ENCODE measurements around the gene PHF2.

PHF2 gene

GRCh38 chr9:93586290-93587057 is 10.1 kb downstream of the PHF2 start:
- Histone ChIP-seq H3K27ac (ENCODE audit: insufficient read depth, low read depth, low read length, poor library complexity, severe bottlenecking) (no peak overlapping the region), H3K36me3 (ENCODE audit: control insufficient read depth, insufficient read depth, low read length) (no peaks in the 10 kb centered on the region), H3K9me3 (ENCODE audit: control insufficient read depth, low read length) (no peaks in the 10 kb centered on the region), H3K27me3 (ENCODE audit: control insufficient read depth, insufficient read depth, low read length, poor library complexity, severe bottlenecking) (no peaks in the 10 kb centered on the region), H3K4me1 (ENCODE audit: control insufficient read depth, insufficient read depth, low read length) (peaks cover 13% of the 10 kb centered on the region), H3K4me3 (ENCODE audit: insufficient read depth, low read depth, low read length) (no peak overlapping the region)
- 91 to 93% methylated on average over 13 of the region's 13 CpGs for WGBS, 2 experiments

GRCh38 chr9:93587284-93587650 is 10.9 kb downstream of the PHF2 start:
- Histone ChIP-seq H3K27ac (ENCODE audit: insufficient read depth, low read depth, low read length, poor library complexity, severe bottlenecking) (no peak overlapping the region), H3K9me3 (ENCODE audit: control insufficient read depth, low read length) (no peaks in the 10 kb centered on the region)
- 95% methylated on average over 7 of the region's 7 CpGs for WGBS, 2 experiments

GRCh38 chr9:93587651-93588347 is 11.4 kb downstream of the PHF2 start:
- WGBS, 2 experiments: 92 to 93% methylated on average over 11 of the region's 11 CpGs
- Histone ChIP-seq H3K4me3 (ENCODE audit: insufficient read depth, low read depth, low read length) (no peak overlapping the region), H3K9me3 (ENCODE audit: control insufficient read depth, low read length) (no peaks in the 10 kb centered on the region), H3K27me3 (ENCODE audit: control insufficient read depth, insufficient read depth, low read length, poor library complexity, severe bottlenecking) (no peaks in the 10 kb centered on the region), H3K36me3 (ENCODE audit: control insufficient read depth, insufficient read depth, low read length) (no peaks in the 10 kb centered on the region), H3K4me1 (ENCODE audit: control insufficient read depth, insufficient read depth, low read length) (peaks cover 13% of the 10 kb centered on the region), H3K27ac (ENCODE audit: insufficient read depth, low read depth, low read length, poor library complexity, severe bottlenecking) (no peak overlapping the region)

More at GRCh38 chr9:93587284-93587650, 10.9 kb downstream of the PHF2 start:
- no peaks in the 10 kb centered on the region for H3K27me3 ChIP-seq (ENCODE audit: control insufficient read depth, insufficient read depth, low read length, poor library complexity, severe bottlenecking)
- no peak overlapping the region for H3K4me3 ChIP-seq (ENCODE audit: insufficient read depth, low read depth, low read length)
- no peaks in the 10 kb centered on the region for H3K36me3 ChIP-seq (ENCODE audit: control insufficient read depth, insufficient read depth, low read length)
- peaks cover 13% of the 10 kb centered on the region for H3K4me1 ChIP-seq (ENCODE audit: control insufficient read depth, insufficient read depth, low read length)

GRCh38 chr9:93588641-93589609 is 12.5 kb downstream of the PHF2 start:
- H3K4me1 ChIP-seq (ENCODE audit: control insufficient read depth, insufficient read depth, low read length): peaks cover 14% of the 10 kb centered on the region
- H3K9me3 ChIP-seq (ENCODE audit: control insufficient read depth, low read length): no peaks in the 10 kb centered on the region
- 87 to 88% methylated on average over 12 of the region's 12 CpGs for WGBS, 2 experiments
- H3K27ac ChIP-seq (ENCODE audit: insufficient read depth, low read depth, low read length, poor library complexity, severe bottlenecking): no peak overlapping the region
- H3K27me3 ChIP-seq (ENCODE audit: control insufficient read depth, insufficient read depth, low read length, poor library complexity, severe bottlenecking): no peaks in the 10 kb centered on the region
- H3K4me3 ChIP-seq (ENCODE audit: insufficient read depth, low read depth, low read length): no peak overlapping the region
- no peaks in the 10 kb centered on the region for H3K36me3 ChIP-seq (ENCODE audit: control insufficient read depth, insufficient read depth, low read length)

- Histone ChIP-seq H3K27ac (ENCODE audit: insufficient read depth, low read depth, low read length, poor library complexity, severe bottlenecking) (no peak overlapping the region), H3K9me3 (ENCODE audit: control insufficient read depth, low read length) (no peaks in the 10 kb centered on the region), H3K27me3 (ENCODE audit: control insufficient read depth, insufficient read depth, low read length, poor library complexity, severe bottlenecking) (no peaks in the 10 kb centered on the region), H3K4me1 (ENCODE audit: control insufficient read depth, insufficient read depth, low read length) (peaks cover 19% of the 10 kb centered on the region), H3K4me3 (ENCODE audit: insufficient read depth, low read depth, low read length) (no peak overlapping the region), H3K36me3 (ENCODE audit: control insufficient read depth, insufficient read depth, low read length) (no peaks in the 10 kb centered on the region)
- WGBS, 2 experiments: 65 to 67% methylated on average over 8 of the region's 8 CpGs
These were observed 13.3 kb downstream of the PHF2 start for GRCh38 chr9:93589688-93590087.

- Histone ChIP-seq H3K9me3 (ENCODE audit: control insufficient read depth, low read length) (no peaks in the 10 kb centered on the region), H3K27me3 (ENCODE audit: control insufficient read depth, insufficient read depth, low read length, poor library complexity, severe bottlenecking) (no peaks in the 10 kb centered on the region), H3K4me3 (ENCODE audit: insufficient read depth, low read depth, low read length) (no peak overlapping the region), H3K4me1 (ENCODE audit: control insufficient read depth, insufficient read depth, low read length) (peaks cover 19% of the 10 kb centered on the region), H3K36me3 (ENCODE audit: control insufficient read depth, insufficient read depth, low read length) (no peaks in the 10 kb centered on the region), H3K27ac (ENCODE audit: insufficient read depth, low read depth, low read length, poor library complexity, severe bottlenecking) (no peak overlapping the region)
- WGBS, 2 experiments: 79 to 80% methylated on average over 8 of the region's 8 CpGs
These were observed 14.3 kb downstream of the PHF2 start for GRCh38 chr9:93590609-93591234.

- no peaks in the 10 kb centered on the region for H3K27me3 ChIP-seq (ENCODE audit: control insufficient read depth, insufficient read depth, low read length, poor library complexity, severe bottlenecking)
These were observed 15.1 kb downstream of the PHF2 start for GRCh38 chr9:93591301-93592007.

GRCh38 chr9:93592008-93592642 is 15.7 kb downstream of the PHF2 start:
- WGBS, 2 experiments: 89 to 92% methylated on average over 8 of the region's 8 CpGs
- Histone ChIP-seq H3K4me3 (ENCODE audit: insufficient read depth, low read depth, low read length) (no peak overlapping the region), H3K36me3 (ENCODE audit: control insufficient read depth, insufficient read depth, low read length) (no peaks in the 10 kb centered on the region), H3K27me3 (ENCODE audit: control insufficient read depth, insufficient read depth, low read length, poor library complexity, severe bottlenecking) (no peaks in the 10 kb centered on the region), H3K27ac (ENCODE audit: insufficient read depth, low read depth, low read length, poor library complexity, severe bottlenecking) (no peak overlapping the region), H3K9me3 (ENCODE audit: control insufficient read depth, low read length) (no peaks in the 10 kb centered on the region), H3K4me1 (ENCODE audit: control insufficient read depth, insufficient read depth, low read length) (peaks cover 19% of the 10 kb centered on the region)

More at GRCh38 chr9:93591301-93592007, 15.1 kb downstream of the PHF2 start:
- 83 to 84% methylated on average over 13 of the region's 13 CpGs for WGBS, 2 experiments
- no peak overlapping the region for H3K4me3 ChIP-seq (ENCODE audit: insufficient read depth, low read depth, low read length)
- H3K36me3 ChIP-seq (ENCODE audit: control insufficient read depth, insufficient read depth, low read length): no peaks in the 10 kb centered on the region
- no peaks in the 10 kb centered on the region for H3K9me3 ChIP-seq (ENCODE audit: control insufficient read depth, low read length)
- no peak overlapping the region for H3K27ac ChIP-seq (ENCODE audit: insufficient read depth, low read depth, low read length, poor library complexity, severe bottlenecking)
- peaks cover 19% of the 10 kb centered on the region for H3K4me1 ChIP-seq (ENCODE audit: control insufficient read depth, insufficient read depth, low read length)

GRCh38 chr9:93592643-93593021 is 16.2 kb downstream of the PHF2 start:
- Histone ChIP-seq H3K4me3 (ENCODE audit: insufficient read depth, low read depth, low read length) (no peak overlapping the region), H3K4me1 (ENCODE audit: control insufficient read depth, insufficient read depth, low read length) (peaks cover 20% of the 10 kb centered on the region), H3K36me3 (ENCODE audit: control insufficient read depth, insufficient read depth, low read length) (no peaks in the 10 kb centered on the region), H3K27ac (ENCODE audit: insufficient read depth, low read depth, low read length, poor library complexity, severe bottlenecking) (no peak overlapping the region), H3K9me3 (ENCODE audit: control insufficient read depth, low read length) (no peaks in the 10 kb centered on the region), H3K27me3 (ENCODE audit: control insufficient read depth, insufficient read depth, low read length, poor library complexity, severe bottlenecking) (no peaks in the 10 kb centered on the region)
- 73 to 83% methylated on average over 2 of the region's 2 CpGs for WGBS, 2 experiments

Data from ectodermal cell (in vitro differentiated cells).